ENCODE measurements around the gene FHOD1. TPM values are rescaled to one million over a fixed set of nuclear protein-coding genes. Genes with fewer than 3 reads are reported as not detected.

FHOD1 gene
- total RNA-seq, 1 experiment from 2014 or later: 96.4 TPM

- peaks cover 13% of the 10 kb centered on the region for H3K4me1 ChIP-seq (ENCODE audit: insufficient read depth, low read length, poor library complexity, severe bottlenecking)
- peaks cover 67% of the 10 kb centered on the region for H3K36me3 ChIP-seq (ENCODE audit: insufficient read depth, low read length, poor library complexity, severe bottlenecking)
- H3K9me3 ChIP-seq (ENCODE audit: low read depth, low read length, poor library complexity, severe bottlenecking): no peaks in the 10 kb centered on the region
- POLR2A ChIA-PET (ENCODE audit: low non-redundant PET): interaction anchor here (0.5 kb wide), 1 partner anchor 126 kb away, joined by 3 read pairs; no protein-coding TSS in a partner anchor
- no peaks in the 10 kb centered on the region for H3K27me3 ChIP-seq (replicated peaks; ENCODE audit: insufficient read depth, low read depth, low read length, poor library complexity)
- no peak for DNase-seq (ENCODE audit: low spot score)
- H3K4me3 ChIP-seq (ENCODE audit: low read depth, low read length, poor library complexity, severe bottlenecking): no peak overlapping the region
- BruUV-seq (replicated peaks): no TSS peak
- CTCF ChIA-PET: interaction anchor here (0.7 to 0.9 kb wide), 2 partner anchors 67 to 230 kb away, joined by 3 to 4 read pairs; no protein-coding TSS in a partner anchor
- H3K27ac ChIP-seq (ENCODE audit: low read depth, low read length, poor library complexity, severe bottlenecking): no peak overlapping the region
- intact Hi-C loops (cut with micrococcal nuclease; ENCODE audit: unreplicated experiment): no loop called here
- TF ChIP-seq EZH2 (IDR thresholded peaks at IDR 0.05; ENCODE audit: borderline replicate concordance, low read depth, low read length, poor library complexity, severe bottlenecking) (no peak), CTCF (conservative IDR thresholded peaks at IDR 0.05; ENCODE audit: low read depth, low read length) (no peak)
These were observed 49.6 kb downstream of the FHOD1 start for GRCh38 chr16:67197704-67198103.

GRCh38 chr16:67196881-67197280, 50.4 kb downstream of the FHOD1 start:
- no peaks in the 10 kb centered on the region for H3K27me3 ChIP-seq (replicated peaks; ENCODE audit: insufficient read depth, low read depth, low read length, poor library complexity)
- H3K27ac ChIP-seq (ENCODE audit: low read depth, low read length, poor library complexity, severe bottlenecking): no peak overlapping the region
- BruUV-seq (replicated peaks): no TSS peak
- POLR2A ChIA-PET (ENCODE audit: low non-redundant PET): interaction anchor here (0.6 kb wide), 1 partner anchor 12 kb away, joined by 3 read pairs; no protein-coding TSS in a partner anchor
- intact Hi-C loops (cut with micrococcal nuclease; ENCODE audit: unreplicated experiment): no loop called here
- TF ChIP-seq CTCF (conservative IDR thresholded peaks at IDR 0.05; ENCODE audit: low read depth, low read length): no peak
- TF ChIP-seq EZH2 (IDR thresholded peaks at IDR 0.05; ENCODE audit: borderline replicate concordance, low read depth, low read length, poor library complexity, severe bottlenecking): no peak
- no peak for DNase-seq (ENCODE audit: low spot score)
- H3K4me3 ChIP-seq (ENCODE audit: low read depth, low read length, poor library complexity, severe bottlenecking): no peak overlapping the region
- H3K4me1 ChIP-seq (ENCODE audit: insufficient read depth, low read length, poor library complexity, severe bottlenecking): peaks cover 14% of the 10 kb centered on the region
- CTCF ChIA-PET: no interaction called here
- no peaks in the 10 kb centered on the region for H3K9me3 ChIP-seq (ENCODE audit: low read depth, low read length, poor library complexity, severe bottlenecking)
- H3K36me3 ChIP-seq (ENCODE audit: insufficient read depth, low read length, poor library complexity, severe bottlenecking): peaks cover 59% of the 10 kb centered on the region

- ChIA-PET POLR2A (ENCODE audit: low non-redundant PET) (no interaction called here), CTCF (interaction anchor here (0.5 kb wide), 1 partner anchor 333 kb away, joined by 3 read pairs; the partner anchor contains the start of gene RIPOR1)
- no peak for TF ChIP-seq CTCF (conservative IDR thresholded peaks at IDR 0.05; ENCODE audit: low read depth, low read length)
- no peak for TF ChIP-seq EZH2 (IDR thresholded peaks at IDR 0.05; ENCODE audit: borderline replicate concordance, low read depth, low read length, poor library complexity, severe bottlenecking)
- Histone ChIP-seq H3K4me3 (ENCODE audit: low read depth, low read length, poor library complexity, severe bottlenecking) (no peak overlapping the region), H3K4me1 (ENCODE audit: insufficient read depth, low read length, poor library complexity, severe bottlenecking) (peaks cover 18% of the 10 kb centered on the region), H3K36me3 (ENCODE audit: insufficient read depth, low read length, poor library complexity, severe bottlenecking) (peaks cover 52% of the 10 kb centered on the region), H3K27ac (ENCODE audit: low read depth, low read length, poor library complexity, severe bottlenecking) (no peak overlapping the region), H3K27me3 (replicated peaks; ENCODE audit: insufficient read depth, low read depth, low read length, poor library complexity) (no peaks in the 10 kb centered on the region), H3K9me3 (ENCODE audit: low read depth, low read length, poor library complexity, severe bottlenecking) (no peaks in the 10 kb centered on the region)
- BruUV-seq (replicated peaks): no TSS peak
- intact Hi-C loops (cut with micrococcal nuclease; ENCODE audit: unreplicated experiment): no loop called here
- DNase-seq (ENCODE audit: low spot score): no peak
These were observed 51.6 kb downstream of the FHOD1 start for GRCh38 chr16:67195676-67196075.
